Amygdala (tissue), 56 donors: ENCODE measurements around the gene KIAA0040.
"Not testable (repeated sequence)": the region's sequence is repeated elsewhere in the genome, so short reads cannot be mapped to it uniquely, and the experiment has no call there.

Experiments
- DNase-seq, 56 donors: peaks; one replicate each; lab custom pipeline; 2025; lab: John Stamatoyannopoulos, UW

The KIAA0040 gene

GRCh38 chr1:175108331-175108820 lies 84.2 kb downstream of the KIAA0040 start:
- DNase-seq, result not testable (repeated sequence)
